OCI-LY1 (cell line): ENCODE data around the gene FBXO30.

ENCODE experiments used
- H2AFZ ChIP-seq: fragments of 200-600 bp; sonication (generic), shearing (Covaris generic); 2 replicates; pipeline ENCODE4 v1.6.0; 2014; ENCODE audit warnings: antibody characterized with exemption, mild to moderate bottlenecking, low read length
- H3F3A ChIP-seq: fragments of 200-600 bp; sonication (generic), shearing (Covaris generic); 2 replicates; pipeline ENCODE4 v1.6.0; 2014; ENCODE audit warnings: mild to moderate bottlenecking, antibody characterized with exemption, low read length, moderate library complexity; ENCODE audit not compliant: insufficient read depth
- H3K27ac ChIP-seq: fragments of 200-600 bp; sonication (generic); 2 replicates; pipeline ENCODE4 v1.5.1; 2014; ENCODE audit warnings: low read length, mixed run types, mild to moderate bottlenecking, low read depth; ENCODE audit not compliant: poor library complexity, severe bottlenecking
- H3K27me3 ChIP-seq: fragments of 200-600 bp; sonication (generic); 2 replicates; pipeline ENCODE4 v1.6.0; 2014; ENCODE audit warnings: antibody characterized with exemption, mild to moderate bottlenecking, low read length, moderate library complexity; ENCODE audit not compliant: insufficient read depth
- H3K36me3 ChIP-seq: fragments of 200-600 bp; sonication (generic); 2 replicates; pipeline ENCODE4 v1.6.1; 2014; ENCODE audit warnings: mild to moderate bottlenecking, antibody characterized with exemption, low read length, moderate library complexity, mixed read lengths; ENCODE audit not compliant: insufficient read depth
- H3K4me1 ChIP-seq: fragments of 200-600 bp; sonication (generic); 2 replicates; pipeline ENCODE4 v1.5.1; 2014; ENCODE audit warnings: mild to moderate bottlenecking, low read length, moderate library complexity; ENCODE audit not compliant: insufficient read depth, severe bottlenecking
- H3K4me2 ChIP-seq: fragments of 200-600 bp; sonication (generic), shearing (Covaris generic); 2 replicates; pipeline ENCODE4 v1.6.1; 2014; ENCODE audit warnings: low read length
- H3K4me3 ChIP-seq: fragments of 200-600 bp; sonication (generic); 2 replicates; pipeline ENCODE4 v1.5.1; 2014; ENCODE audit warnings: low read length, low read depth, mild to moderate bottlenecking, mixed read lengths; ENCODE audit not compliant: poor library complexity, severe bottlenecking
- H3K79me2 ChIP-seq: fragments of 200-600 bp; shearing (Covaris generic); 2 replicates; pipeline ENCODE4 v1.6.1; 2016; ENCODE audit warnings: mixed run types, low read length, mixed read lengths; ENCODE audit not compliant: insufficient read depth
- H3K9ac ChIP-seq: fragments of 200-600 bp; sonication (generic), shearing (Covaris generic); 2 replicates; pipeline ENCODE4 v1.6.1; 2014; ENCODE audit warnings: mild to moderate bottlenecking, low read length, mixed read lengths
- H3K9me2 ChIP-seq: fragments of 200-600 bp; sonication (generic), shearing (Covaris generic); 2 replicates; pipeline ENCODE4 v1.6.1; 2014; ENCODE audit warnings: low read depth, mild to moderate bottlenecking, low read length, mixed read lengths
- H3K9me3 ChIP-seq: fragments of 200-600 bp; shearing (Covaris generic); 2 replicates; pipeline ENCODE4 v1.6.1; 2014; ENCODE audit warnings: low read length, mixed read lengths
- H4K20me1 ChIP-seq: fragments of 200-600 bp; sonication (generic), shearing (Covaris generic); 2 replicates; pipeline ENCODE4 v1.6.0; 2016; ENCODE audit warnings: mild to moderate bottlenecking, low read length; ENCODE audit not compliant: insufficient read depth
- EZH2 ChIP-seq: fragments of 200-600 bp; sonication (generic), shearing (Covaris generic); IDR thresholded peaks from 2 replicates; pipeline ENCODE4 v1.8.0; 2017; ENCODE audit warnings: borderline replicate concordance, mixed run types, mild to moderate bottlenecking, antibody characterized with exemption, low read length, moderate library complexity, mixed read lengths
- TF ChIP-seq, protein P1 (sequence below): fragments of 200-600 bp; sonication (generic), shearing (Covaris generic); IDR thresholded peaks from 2 replicates; pipeline ENCODE4 v1.5.1; 2017; ENCODE audit warnings: mild to moderate bottlenecking, antibody characterized with exemption, low read length, moderate library complexity, mixed read lengths

Gene FBXO30

DNA sequence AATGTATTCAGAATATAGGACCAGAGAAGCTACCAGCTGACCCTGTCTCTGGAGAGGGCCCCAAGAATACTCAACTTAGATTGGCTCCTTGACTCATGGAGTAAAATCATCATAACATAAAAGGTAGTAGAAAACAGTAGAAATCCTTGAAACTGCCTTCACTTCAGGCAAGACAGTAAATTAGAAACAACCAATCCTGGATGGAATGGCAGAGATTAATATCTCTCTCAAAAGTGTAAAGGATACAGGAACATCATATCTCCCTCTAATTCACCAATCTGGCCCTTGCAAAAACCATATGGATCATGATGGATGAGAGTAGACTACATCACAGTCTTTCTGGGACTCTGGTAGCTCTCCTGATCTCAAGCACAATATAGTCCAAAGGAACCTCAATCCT lies 58.9 kb downstream of the FBXO30 start:
- Histone ChIP-seq H4K20me1 (no peaks in the 10 kb centered on the region), H3K9me3 (no peaks in the 10 kb centered on the region), H3K4me1 (no peaks in the 10 kb centered on the region), H2AFZ (no peak overlapping the region), H3K36me3 (no peaks in the 10 kb centered on the region), H3K9ac (no peak overlapping the region), H3K27ac (no peak overlapping the region), H3K27me3 (no peaks in the 10 kb centered on the region), H3F3A (no peaks in the 10 kb centered on the region), H3K9me2 (no peaks in the 10 kb centered on the region), H3K4me2 (no peak overlapping the region), H3K4me3 (no peak overlapping the region), H3K79me2 (no peaks in the 10 kb centered on the region)
- TF ChIP-seq, protein P1, sequence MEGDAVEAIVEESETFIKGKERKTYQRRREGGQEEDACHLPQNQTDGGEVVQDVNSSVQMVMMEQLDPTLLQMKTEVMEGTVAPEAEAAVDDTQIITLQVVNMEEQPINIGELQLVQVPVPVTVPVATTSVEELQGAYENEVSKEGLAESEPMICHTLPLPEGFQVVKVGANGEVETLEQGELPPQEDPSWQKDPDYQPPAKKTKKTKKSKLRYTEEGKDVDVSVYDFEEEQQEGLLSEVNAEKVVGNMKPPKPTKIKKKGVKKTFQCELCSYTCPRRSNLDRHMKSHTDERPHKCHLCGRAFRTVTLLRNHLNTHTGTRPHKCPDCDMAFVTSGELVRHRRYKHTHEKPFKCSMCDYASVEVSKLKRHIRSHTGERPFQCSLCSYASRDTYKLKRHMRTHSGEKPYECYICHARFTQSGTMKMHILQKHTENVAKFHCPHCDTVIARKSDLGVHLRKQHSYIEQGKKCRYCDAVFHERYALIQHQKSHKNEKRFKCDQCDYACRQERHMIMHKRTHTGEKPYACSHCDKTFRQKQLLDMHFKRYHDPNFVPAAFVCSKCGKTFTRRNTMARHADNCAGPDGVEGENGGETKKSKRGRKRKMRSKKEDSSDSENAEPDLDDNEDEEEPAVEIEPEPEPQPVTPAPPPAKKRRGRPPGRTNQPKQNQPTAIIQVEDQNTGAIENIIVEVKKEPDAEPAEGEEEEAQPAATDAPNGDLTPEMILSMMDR: no peak
- no peak for TF ChIP-seq EZH2

DNA sequence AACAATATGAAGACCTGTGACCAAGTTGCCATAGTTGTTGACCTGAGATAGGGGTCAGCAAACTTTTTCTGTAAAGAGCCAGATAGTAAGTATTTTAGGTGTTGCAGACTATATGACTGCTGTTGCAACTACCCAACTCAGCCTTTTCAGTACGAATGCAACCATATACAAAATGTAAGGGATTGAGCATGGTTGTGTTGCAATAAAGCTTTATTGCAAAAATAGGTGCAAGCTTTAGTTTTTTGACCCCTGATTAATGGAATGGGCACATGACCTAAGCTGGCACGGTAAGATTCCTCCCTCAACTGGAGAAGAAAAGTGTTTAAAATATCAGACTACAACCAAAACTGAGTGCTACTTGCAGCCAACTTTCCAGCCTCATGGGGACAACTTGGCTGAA lies 62.0 kb downstream of the FBXO30 start:
- TF ChIP-seq, protein P1: no peak
- TF ChIP-seq EZH2: no peak
- H3K4me1 ChIP-seq: no peaks in the 10 kb centered on the region
- H3K9me3 ChIP-seq: no peaks in the 10 kb centered on the region
- no peak overlapping the region for H3K9ac ChIP-seq
- no peak overlapping the region for H3K27ac ChIP-seq
- no peaks in the 10 kb centered on the region for H3K9me2 ChIP-seq
- no peak overlapping the region for H3K4me2 ChIP-seq
- H3K36me3 ChIP-seq: no peaks in the 10 kb centered on the region
- no peaks in the 10 kb centered on the region for H4K20me1 ChIP-seq
- H3K4me3 ChIP-seq: no peak overlapping the region
- H2AFZ ChIP-seq: no peak overlapping the region
- no peaks in the 10 kb centered on the region for H3K27me3 ChIP-seq
- no peaks in the 10 kb centered on the region for H3K79me2 ChIP-seq
- no peaks in the 10 kb centered on the region for H3F3A ChIP-seq

DNA sequence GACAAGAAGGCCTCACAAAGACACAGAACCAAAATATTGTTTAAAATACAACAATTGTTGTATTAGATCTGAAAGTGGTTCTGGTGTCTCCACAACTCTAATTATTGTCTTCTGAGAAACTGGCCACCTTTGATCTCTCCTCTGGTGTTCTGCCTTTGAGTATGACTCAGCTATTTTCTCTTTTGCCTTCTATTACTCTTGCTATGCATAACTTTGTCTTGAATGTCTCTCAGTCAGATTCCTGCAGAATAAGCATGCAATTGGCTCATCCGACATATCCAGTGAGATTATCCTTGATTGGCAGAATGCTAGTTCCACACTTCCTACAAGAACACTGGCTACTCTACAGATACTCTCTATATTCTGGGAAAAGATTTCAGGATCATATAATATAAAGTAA lies 65.0 kb downstream of the FBXO30 start:
- Histone ChIP-seq H3K4me1 (no peaks in the 10 kb centered on the region), H3K27me3 (no peaks in the 10 kb centered on the region; the same call in 1 of the 2 replicates), H3K27ac (no peak overlapping the region), H3F3A (no peaks in the 10 kb centered on the region), H3K36me3 (no peaks in the 10 kb centered on the region), H3K9ac (no peak overlapping the region), H3K4me3 (no peak overlapping the region), H3K4me2 (no peak overlapping the region), H3K9me3 (no peaks in the 10 kb centered on the region), H3K9me2 (no peaks in the 10 kb centered on the region), H2AFZ (no peak overlapping the region), H3K79me2 (no peaks in the 10 kb centered on the region), H4K20me1 (no peaks in the 10 kb centered on the region)
- TF ChIP-seq EZH2: no peak
- TF ChIP-seq, protein P1: no peak
